IMR-90 (cell line): Measurements from ENCODE around the gene VAV3. TPM values are rescaled to one million over a fixed set of nuclear protein-coding genes. Genes with fewer than 3 reads are reported as not detected.

ENCODE experiments used
- ATAC-seq: fragments of 200-7000 bp; cut with Tn5 transposase; 2 replicates; pipeline ENCODE4 v1.9.1; 2020; ENCODE audit warnings: low read depth, mild to moderate bottlenecking, moderate library complexity
- BruUV-seq: library from RNA; stranded (reverse); fragments of 400-500 nt; replicated peaks from 2 replicates; lab custom pipeline; 2021; lab: Mats Ljungman, UMichigan
- CTCF ChIA-PET: fragments of 300-600 bp; formaldehyde crosslinking; extraction: SDS; loops from one replicate; lab custom pipeline; 2021; ENCODE audit warnings: antibody characterized with exemption; lab: Yijun Ruan, JAX
- POLR2A ChIA-PET: fragments of 300-600 bp; sonication (Branson Sonifier 250); formaldehyde crosslinking; loops from one replicate; lab custom pipeline; 2022; ENCODE audit warnings: antibody characterized with exemption; ENCODE audit not compliant: unreplicated experiment; lab: Charles Lee
- DNase-seq: peaks from one replicate; pipeline ENCODE4 v3.0.0; 2013
- H2AFZ ChIP-seq: replicated peaks from 2 replicates; pipeline ENCODE3; 2013; ENCODE audit warnings: low read length, mild to moderate bottlenecking; ENCODE audit not compliant: poor library complexity
- H2AK5ac ChIP-seq: 2 replicates; pipeline ENCODE4 v1.6.1; 2013; ENCODE audit warnings: low read depth, low read length, inconsistent platforms
- H2AK9ac ChIP-seq: replicated peaks from 2 replicates; pipeline ENCODE3; 2013; ENCODE audit warnings: mild to moderate bottlenecking, low read depth, low read length, moderate library complexity; ENCODE audit not compliant: poor library complexity
- H2BK120ac ChIP-seq: 2 replicates; pipeline ENCODE4 v1.6.1; 2013; ENCODE audit warnings: low read depth, low read length, inconsistent platforms
- H2BK15ac ChIP-seq: 3 replicates; pipeline ENCODE4 v1.6.1; 2013; ENCODE audit warnings: low read depth, low read length, inconsistent platforms
- H2BK20ac ChIP-seq: 2 replicates; pipeline ENCODE4 v1.6.1; 2013; ENCODE audit warnings: low read depth, mild to moderate bottlenecking, inconsistent platforms, low read length, moderate library complexity
- H2BK5ac ChIP-seq: 2 replicates; pipeline ENCODE4 v1.6.1; 2013; ENCODE audit warnings: mild to moderate bottlenecking, low read depth, low read length, inconsistent platforms; ENCODE audit not compliant: poor library complexity, severe bottlenecking
- H3K14ac ChIP-seq: replicated peaks from 2 replicates; pipeline ENCODE4 v1.6.1; 2013; ENCODE audit warnings: low read depth, low read length, inconsistent platforms
- H3K18ac ChIP-seq: 2 replicates; pipeline ENCODE4 v1.6.1; 2013; ENCODE audit warnings: low read depth, low read length, control low read depth
- H3K23ac ChIP-seq: 2 replicates; pipeline ENCODE4 v1.6.1; 2013; ENCODE audit warnings: low read depth, low read length, inconsistent platforms
- H3K27ac ChIP-seq: 2 replicates; pipeline ENCODE4 v1.5.1; 2013; ENCODE audit warnings: mild to moderate bottlenecking, control low read depth, low read length; ENCODE audit not compliant: insufficient read depth
- H3K27me3 ChIP-seq: 2 replicates; pipeline ENCODE4 v1.6.1; 2013; ENCODE audit warnings: low read length; ENCODE audit not compliant: control insufficient read depth, insufficient read depth
- H3K36me3 ChIP-seq: 2 replicates; pipeline ENCODE4 v1.6.1; 2013; ENCODE audit warnings: low read length, mixed read lengths; ENCODE audit not compliant: control insufficient read depth, insufficient read depth
- H3K4ac ChIP-seq: 2 replicates; pipeline ENCODE4 v1.6.1; 2013; ENCODE audit warnings: low read depth, low read length, inconsistent platforms
- H3K4me1 ChIP-seq: 2 replicates; pipeline ENCODE4 v1.6.1; 2013; ENCODE audit warnings: low read length, mixed read lengths; ENCODE audit not compliant: control insufficient read depth, insufficient read depth
- H3K4me2 ChIP-seq: 2 replicates; pipeline ENCODE4 v1.6.1; 2013; ENCODE audit warnings: low read depth, mild to moderate bottlenecking, control low read depth, low read length, moderate library complexity
- H3K4me3 ChIP-seq: 2 replicates; pipeline ENCODE4 v1.5.1; 2013; ENCODE audit warnings: low read depth, mild to moderate bottlenecking, control low read depth, low read length, moderate library complexity; ENCODE audit not compliant: insufficient read depth
- H3K56ac ChIP-seq: 2 replicates; pipeline ENCODE4 v1.6.1; 2013; ENCODE audit warnings: low read length, inconsistent platforms; ENCODE audit not compliant: insufficient read depth; ENCODE audit errors: extremely low read depth
- H3K79me1 ChIP-seq, 2 experiments: 2 replicates each; pipeline ENCODE4 v1.6.1; 2013; ENCODE audit warnings: low read length in 2 of 2, inconsistent platforms in 1 of 2, low read depth in 1 of 2
- H3K9ac ChIP-seq: 2 replicates; pipeline ENCODE4 v1.6.1; 2013; ENCODE audit warnings: low read depth, low read length, control low read depth
- H3K9me1 ChIP-seq: 2 replicates; pipeline ENCODE4 v1.6.1; 2013; ENCODE audit warnings: low read length, inconsistent platforms; ENCODE audit not compliant: insufficient read depth
- H3K9me3 ChIP-seq: 2 replicates; pipeline ENCODE4 v1.6.1; 2013; ENCODE audit warnings: low read length; ENCODE audit not compliant: control insufficient read depth, insufficient read depth
- H4K20me1 ChIP-seq: 2 replicates; pipeline ENCODE4 v1.6.1; 2013; ENCODE audit warnings: low read length, inconsistent platforms; ENCODE audit not compliant: insufficient read depth
- H4K5ac ChIP-seq: 2 replicates; pipeline ENCODE4 v1.6.1; 2013; ENCODE audit warnings: mild to moderate bottlenecking, low read depth, low read length, control low read depth
- H4K8ac ChIP-seq, 2 experiments: 2 replicates each; pipeline ENCODE4 v1.6.1; 2013; ENCODE audit warnings: low read depth in 2 of 2, low read length in 2 of 2, control low read depth in 1 of 2, inconsistent platforms in 1 of 2
- H4K91ac ChIP-seq: 2 replicates; pipeline ENCODE4 v1.6.1; 2013; ENCODE audit warnings: low read depth, low read length, inconsistent platforms; ENCODE audit not compliant: insufficient read depth
- BHLHE40 ChIP-seq: fragments of 150-350 bp; IDR thresholded peaks from 2 replicates; pipeline ENCODE4 v1.6.1; 2016; ENCODE audit warnings: mild to moderate bottlenecking, low read depth, low read length
- CEBPB ChIP-seq: IDR thresholded peaks from 2 replicates; pipeline ENCODE4 v1.6.1; 2012; ENCODE audit warnings: low read depth, low read length, improper control_type of control experiment
- CHD1 ChIP-seq: IDR thresholded peaks from 2 replicates; pipeline ENCODE4 v1.6.1; 2012; ENCODE audit warnings: low read depth, low read length, improper control_type of control experiment
- ELK1 ChIP-seq: fragments of 150-350 bp; IDR thresholded peaks from 2 replicates; pipeline ENCODE4 v1.6.1; 2016; ENCODE audit warnings: low read depth, mild to moderate bottlenecking, low read length, moderate library complexity, borderline replicate concordance
- MAFK ChIP-seq: IDR thresholded peaks from 2 replicates; pipeline ENCODE4 v1.6.1; 2012; ENCODE audit warnings: low read depth, low read length, improper control_type of control experiment
- MAZ ChIP-seq: IDR thresholded peaks from 2 replicates; pipeline ENCODE4 v1.6.1; 2012; ENCODE audit warnings: low read depth, mild to moderate bottlenecking, low read length, improper control_type of control experiment, moderate library complexity, borderline replicate concordance
- POLR2A ChIP-seq: IDR thresholded peaks from 2 replicates; pipeline ENCODE4 v1.6.1; 2012; ENCODE audit warnings: mild to moderate bottlenecking, low read depth, low read length
- RAD21 ChIP-seq: IDR thresholded peaks from 2 replicates; pipeline ENCODE4 v1.6.1; 2012; ENCODE audit warnings: low read length, improper control_type of control experiment
- RCOR1 ChIP-seq: IDR thresholded peaks from 2 replicates; pipeline ENCODE4 v1.6.1; 2012; ENCODE audit warnings: mild to moderate bottlenecking, low read length, improper control_type of control experiment; ENCODE audit not compliant: insufficient replicate concordance
- RFX5 ChIP-seq: IDR thresholded peaks from 2 replicates; pipeline ENCODE4 v1.8.0; 2012; ENCODE audit warnings: low read depth, mild to moderate bottlenecking, low read length, moderate library complexity
- SMC3 ChIP-seq: fragments of 150-350 bp; IDR thresholded peaks from 2 replicates; pipeline ENCODE4 v1.6.1; 2016; ENCODE audit warnings: low read depth, mild to moderate bottlenecking, antibody characterized with exemption, low read length, moderate library complexity
- dilution Hi-C: fragments of 300-500 bp; cut with HindIII; formaldehyde crosslinking; loops from one replicate; pipeline ENCODE4 v1.14.3; 2018; ENCODE audit warnings: low sequenced_read_pairs; ENCODE audit not compliant: unreplicated experiment
- in situ Hi-C: fragments of 300-500 bp; cut with MboI; formaldehyde crosslinking; loops from 3 replicates; pipeline ENCODE4 v1.14.3; 2019; ENCODE audit warnings: low sequenced_read_pairs, inconsistent platforms, mixed read lengths
- intact Hi-C: fragments of 100-400 bp; cut with micrococcal nuclease; formaldehyde crosslinking; loops from 2 replicates; pipeline ENCODE4 v1.10.0; 2022
- polyA plus RNA-seq, 3 experiments: library from polyadenylated mRNA; depleted of rRNA; stranded (reverse); fragments of >200 nt; gene quantifications; 2 replicates each; pipeline ENCODE4 v1.2.3, GENCODE V29; 2012; ENCODE audit warnings: low replicate concordance in 1 of 3
- total RNA-seq: library from RNA; depleted of rRNA; stranded (reverse); fragments of >200 nt; gene quantifications from 2 replicates; pipeline ENCODE4 v1.2.3, GENCODE V29; 2012

The VAV3 gene
- total and polyA plus RNA-seq, 2 of the 4 experiments (the other 2 are of a cell fraction), result 0.12 to 0.18 TPM

- no peak overlapping the region for H2BK5ac ChIP-seq
- H2AFZ ChIP-seq, result no peak overlapping the region
- H3K36me3 ChIP-seq, result no peaks in the 10 kb centered on the region
- no peaks in the 10 kb centered on the region for H3K4me1 ChIP-seq
- no peak overlapping the region for H3K23ac ChIP-seq
- no peak overlapping the region for H2AK5ac ChIP-seq
- no peak overlapping the region for H2BK120ac ChIP-seq
- no peak overlapping the region for H2BK20ac ChIP-seq
- intact Hi-C loops, result no loop called here
- no peak overlapping the region for H3K27ac ChIP-seq
- DNase-seq, result no peak
- BruUV-seq, result no TSS peak
- H3K4me2 ChIP-seq, result no peak overlapping the region
- H3K4me3 ChIP-seq, result no peak overlapping the region
- H3K14ac ChIP-seq, result no peak overlapping the region
- H4K91ac ChIP-seq, result no peak overlapping the region
- H4K5ac ChIP-seq, result no peak overlapping the region
- H3K9ac ChIP-seq, result no peak overlapping the region
- TF ChIP-seq RCOR1 (no peak), CEBPB (no peak), BHLHE40 (no peak), ELK1 (no peak), MAFK (no peak), RFX5 (no peak), MAZ (no peak), RAD21 (no peak), SMC3 (no peak), CHD1 (no peak), POLR2A (no peak)
- no peak overlapping the region for H3K18ac ChIP-seq
- H3K79me1 ChIP-seq, result no peaks in the 10 kb centered on the region
- no peak overlapping the region for H2BK15ac ChIP-seq
- no peak overlapping the region for H2AK9ac ChIP-seq
- H4K20me1 ChIP-seq, result no peaks in the 10 kb centered on the region
- no peaks in the 10 kb centered on the region for H3K9me3 ChIP-seq
- dilution Hi-C loops, result no loop called here
- H4K8ac ChIP-seq, result no peak overlapping the region
- CTCF ChIA-PET, result no interaction called here
- no peak for ATAC-seq
- no peak overlapping the region for H3K4ac ChIP-seq
- no peaks in the 10 kb centered on the region for H3K27me3 ChIP-seq
- no peaks in the 10 kb centered on the region for H3K9me1 ChIP-seq
- in situ Hi-C loops, result no loop called here
- no peak overlapping the region for H3K56ac ChIP-seq
- POLR2A ChIA-PET, result no interaction called here
Measured at GRCh38 chr1:107617456-107617855, 347.5 kb downstream of the VAV3 start.
